Measurements from ENCODE around the gene RABL2B.
"Not testable (repeated sequence)": the region's sequence is repeated elsewhere in the genome, so short reads cannot be mapped to it uniquely, and the experiment has no call there.

Gene RABL2B

GRCh38 chr22:50749302-50750074 is 33.9 kb downstream of the RABL2B start:
- not testable (repeated sequence) for H3K4me1 Mint-ChIP-seq (ENCODE audit: low read depth); H3K4me3 Mint-ChIP-seq; H3K9me3 Mint-ChIP-seq; H3K36me3 Mint-ChIP-seq (ENCODE audit: low read depth); H3K27ac Mint-ChIP-seq; DNase-seq (ENCODE audit: low spot score)
- H3K27me3 Mint-ChIP-seq (ENCODE audit: low read depth): peaks cover 17% of the 10 kb centered on the region

DNA sequence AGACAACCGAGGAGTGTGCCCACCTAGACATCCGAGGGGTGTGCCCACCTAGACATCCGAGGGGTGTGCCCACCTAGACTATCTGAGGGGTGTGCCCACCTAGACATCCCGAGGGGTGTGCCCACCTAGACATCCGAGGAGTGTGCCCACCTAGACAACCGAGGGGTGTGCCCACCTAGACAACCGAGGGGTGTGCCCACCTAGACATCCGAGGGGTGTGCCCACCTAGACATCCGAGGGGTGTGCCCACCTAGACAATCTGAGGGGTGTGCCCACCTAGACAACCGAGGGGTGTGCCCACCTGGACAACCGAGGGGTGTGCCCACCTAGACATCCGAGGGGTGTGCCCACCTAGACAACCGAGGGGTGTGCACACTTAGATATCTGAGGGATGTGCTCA is 34.8 kb downstream of the RABL2B start:
- H3K4me1 Mint-ChIP-seq (ENCODE audit: low read depth); H3K4me3 Mint-ChIP-seq; H3K9me3 Mint-ChIP-seq; DNase-seq (ENCODE audit: low spot score); H3K27ac Mint-ChIP-seq; H3K27me3 Mint-ChIP-seq (ENCODE audit: low read depth); H3K36me3 Mint-ChIP-seq (ENCODE audit: low read depth): not testable (repeated sequence)

GRCh38 chr22:50747521-50747920 is 35.9 kb downstream of the RABL2B start:
- not testable (repeated sequence) for H3K4me3 Mint-ChIP-seq; H3K4me1 Mint-ChIP-seq (ENCODE audit: low read depth); H3K9me3 Mint-ChIP-seq; H3K36me3 Mint-ChIP-seq (ENCODE audit: low read depth); H3K27ac Mint-ChIP-seq; DNase-seq (ENCODE audit: low spot score); H3K27me3 Mint-ChIP-seq (ENCODE audit: low read depth)

GRCh38 chr22:50744424-50744823 is 39.0 kb downstream of the RABL2B start:
- H3K4me3 Mint-ChIP-seq; H3K27ac Mint-ChIP-seq; DNase-seq (ENCODE audit: low spot score); H3K4me1 Mint-ChIP-seq (ENCODE audit: low read depth); H3K27me3 Mint-ChIP-seq (ENCODE audit: low read depth); H3K9me3 Mint-ChIP-seq; H3K36me3 Mint-ChIP-seq (ENCODE audit: low read depth): not testable (repeated sequence)

GRCh38 chr22:50740714-50741113 is 42.7 kb downstream of the RABL2B start:
- H3K4me1 Mint-ChIP-seq (ENCODE audit: low read depth); H3K27me3 Mint-ChIP-seq (ENCODE audit: low read depth); H3K4me3 Mint-ChIP-seq; H3K36me3 Mint-ChIP-seq (ENCODE audit: low read depth); H3K27ac Mint-ChIP-seq; DNase-seq (ENCODE audit: low spot score); H3K9me3 Mint-ChIP-seq: not testable (repeated sequence)

DNA sequence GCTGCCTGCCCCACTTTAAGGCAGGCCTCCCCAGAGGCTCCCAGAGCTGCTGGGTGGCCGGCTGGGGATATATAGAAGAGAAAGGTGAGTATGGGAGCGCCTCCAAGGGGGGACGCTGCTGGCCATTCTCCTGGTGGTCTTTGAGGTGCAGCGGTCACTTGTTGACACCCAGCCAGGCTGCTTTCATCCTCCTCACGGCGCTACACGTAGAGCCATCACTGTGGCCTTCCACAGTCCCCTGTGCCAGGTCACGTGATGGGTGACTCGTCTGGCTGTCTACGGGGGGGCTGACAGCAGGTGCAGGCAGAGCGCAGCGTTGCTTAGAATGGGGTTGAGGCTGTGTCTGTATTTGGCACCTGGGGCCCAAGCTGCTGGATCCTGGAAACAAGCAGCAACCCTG is 43.5 kb downstream of the RABL2B start:
- Mint-ChIP-seq H3K4me1 (ENCODE audit: low read depth) (no peaks in the 10 kb centered on the region), H3K36me3 (ENCODE audit: low read depth) (no peaks in the 10 kb centered on the region), H3K9me3 (no peaks in the 10 kb centered on the region), H3K27ac (no peak overlapping the region), H3K27me3 (ENCODE audit: low read depth) (no peaks in the 10 kb centered on the region), H3K4me3 (no peak overlapping the region)
- DNase-seq (ENCODE audit: low spot score): no peak

GRCh38 chr22:50739279-50739691 is 44.2 kb downstream of the RABL2B start:
- H3K27me3 Mint-ChIP-seq (ENCODE audit: low read depth): no peaks in the 10 kb centered on the region
- DNase-seq (ENCODE audit: low spot score): no peak
- H3K36me3 Mint-ChIP-seq (ENCODE audit: low read depth): no peaks in the 10 kb centered on the region
- H3K4me3 Mint-ChIP-seq: no peak overlapping the region
- H3K27ac Mint-ChIP-seq: no peak overlapping the region
- H3K9me3 Mint-ChIP-seq: no peaks in the 10 kb centered on the region
- H3K4me1 Mint-ChIP-seq (ENCODE audit: low read depth): no peaks in the 10 kb centered on the region

DNA sequence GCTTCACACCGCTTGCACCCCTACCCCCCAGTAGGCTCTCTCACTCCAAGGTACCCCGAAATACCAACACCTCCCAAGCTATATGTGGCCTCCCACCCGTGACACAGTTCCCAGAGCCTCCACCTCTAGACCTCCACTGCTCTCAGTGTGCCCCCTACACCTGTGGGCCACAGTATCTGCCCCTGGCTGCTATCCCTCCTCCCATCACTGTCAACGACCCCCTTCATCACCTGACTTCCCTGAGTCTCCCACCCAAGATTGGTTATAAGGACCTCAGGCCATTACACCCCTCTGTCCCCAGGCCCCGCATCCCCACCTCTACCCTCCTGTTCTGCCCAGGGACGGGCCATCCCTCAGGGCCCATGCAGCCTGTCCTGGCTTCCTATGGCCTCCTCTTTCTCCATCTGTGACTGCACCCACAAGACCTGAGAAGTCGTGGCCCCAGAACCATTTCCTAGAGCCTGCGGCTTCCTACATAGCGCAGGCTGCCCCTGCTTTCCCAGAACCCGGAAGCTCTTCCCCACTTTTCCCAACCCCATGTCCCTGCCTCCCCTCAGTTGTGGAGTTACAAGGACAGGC is 44.7 kb downstream of the RABL2B start:
- Mint-ChIP-seq H3K27ac (no peak overlapping the region), H3K9me3 (no peaks in the 10 kb centered on the region), H3K4me3 (no peak overlapping the region), H3K27me3 (ENCODE audit: low read depth) (no peaks in the 10 kb centered on the region), H3K36me3 (ENCODE audit: low read depth) (no peaks in the 10 kb centered on the region), H3K4me1 (ENCODE audit: low read depth) (no peaks in the 10 kb centered on the region)
- DNase-seq (ENCODE audit: low spot score): no peak

DNA sequence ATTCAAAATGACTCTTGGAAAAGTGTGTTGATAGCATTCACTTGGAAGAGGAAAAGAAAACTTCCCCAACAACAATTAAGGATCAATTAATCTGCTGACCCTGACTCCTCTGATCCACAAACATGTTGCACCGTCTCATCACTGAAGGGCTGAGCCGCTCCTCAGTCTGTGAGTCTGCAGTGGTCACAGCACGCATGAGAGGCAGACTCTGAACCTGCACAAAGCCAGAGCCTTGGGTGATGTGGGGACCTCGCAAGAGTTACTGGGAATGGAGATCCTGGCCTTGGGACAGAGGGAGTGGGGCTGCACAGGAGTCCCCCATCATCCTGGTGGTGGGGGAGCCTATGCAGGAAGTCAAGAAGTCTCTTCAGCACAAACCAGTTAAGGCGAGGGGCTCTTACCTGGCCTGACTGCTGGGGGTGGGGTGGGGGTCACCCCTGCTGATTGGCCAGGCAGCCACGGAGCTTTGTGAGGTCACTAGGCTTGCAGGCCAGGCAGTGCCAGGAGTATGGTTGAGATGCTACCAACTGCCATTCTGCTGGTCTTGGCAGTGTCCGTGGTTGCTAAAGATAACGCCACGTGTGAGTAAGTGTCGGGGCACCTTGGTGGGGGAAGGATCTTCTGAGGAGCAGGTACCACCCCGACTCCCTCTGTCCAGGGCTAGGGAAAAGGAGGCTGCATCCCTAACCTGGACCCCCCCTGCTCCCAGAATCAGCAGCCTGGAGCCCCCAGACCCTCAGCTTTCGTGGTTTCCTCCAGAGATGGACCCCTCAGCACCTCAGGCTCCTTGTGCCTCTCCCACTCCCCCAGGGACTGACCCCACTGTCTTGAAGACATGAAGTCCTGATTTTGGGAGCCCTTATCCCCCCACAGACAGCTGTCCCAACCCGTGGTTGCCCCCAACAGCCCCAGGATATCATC is 45.4 kb downstream of the RABL2B start, which contains the start of gene ACR:
TSS of gene ACR (plus strand) at position 477 of the 921 bp plus-strand sequence. CDS start at position 509, 32 bp downstream.
- no peak within 1 kb of the TSS for H3K27ac Mint-ChIP-seq
- H3K4me1 Mint-ChIP-seq (ENCODE audit: low read depth): no peaks in the 10 kb centered on the region
- no peak for DNase-seq (ENCODE audit: low spot score)
- no peak within 1 kb of the TSS for H3K4me3 Mint-ChIP-seq
- H3K9me3 Mint-ChIP-seq: no peaks in the 10 kb centered on the region
- H3K27me3 Mint-ChIP-seq (ENCODE audit: low read depth): no peaks in the 10 kb centered on the region
- H3K36me3 Mint-ChIP-seq (ENCODE audit: low read depth): no peaks in the 10 kb centered on the region

DNA sequence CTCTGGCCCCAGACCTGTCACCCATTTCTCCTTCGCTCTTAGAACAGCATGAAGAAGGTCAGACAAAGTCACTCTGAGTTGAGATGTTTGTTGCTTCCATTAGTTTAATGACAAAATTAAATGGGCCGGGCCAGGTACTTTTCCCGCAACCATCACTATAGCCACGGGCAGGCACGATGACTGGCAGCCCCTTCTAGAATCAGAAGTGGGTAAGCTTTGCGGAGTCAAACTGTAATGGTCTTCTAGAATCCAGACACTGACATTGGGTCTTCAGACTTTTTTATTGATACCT is 47.8 kb downstream of the RABL2B start:
- no peaks in the 10 kb centered on the region for H3K9me3 Mint-ChIP-seq
- no peak overlapping the region for H3K4me3 Mint-ChIP-seq
- H3K27ac Mint-ChIP-seq: no peak overlapping the region
- no peak for DNase-seq (ENCODE audit: low spot score)
- no peaks in the 10 kb centered on the region for H3K4me1 Mint-ChIP-seq (ENCODE audit: low read depth)
- no peaks in the 10 kb centered on the region for H3K27me3 Mint-ChIP-seq (ENCODE audit: low read depth)
- H3K36me3 Mint-ChIP-seq (ENCODE audit: low read depth): no peaks in the 10 kb centered on the region

GRCh38 chr22:50734986-50735738 is 48.3 kb downstream of the RABL2B start:
- DNase-seq (ENCODE audit: low spot score): no peak
- H3K4me3 Mint-ChIP-seq: no peak overlapping the region
- no peaks in the 10 kb centered on the region for H3K27me3 Mint-ChIP-seq (ENCODE audit: low read depth)
- no peaks in the 10 kb centered on the region for H3K9me3 Mint-ChIP-seq
- no peak overlapping the region for H3K27ac Mint-ChIP-seq
- H3K4me1 Mint-ChIP-seq (ENCODE audit: low read depth): no peaks in the 10 kb centered on the region
- H3K36me3 Mint-ChIP-seq (ENCODE audit: low read depth): no peaks in the 10 kb centered on the region

- Mint-ChIP-seq H3K36me3 (ENCODE audit: low read depth) (no peaks in the 10 kb centered on the region), H3K4me3 (no peak overlapping the region), H3K27ac (no peak overlapping the region), H3K27me3 (ENCODE audit: low read depth) (no peaks in the 10 kb centered on the region), H3K9me3 (no peaks in the 10 kb centered on the region), H3K4me1 (ENCODE audit: low read depth) (no peaks in the 10 kb centered on the region)
- DNase-seq (ENCODE audit: low spot score): no peak
Observed at GRCh38 chr22:50734343-50734771, 49.1 kb downstream of the RABL2B start.

DNA sequence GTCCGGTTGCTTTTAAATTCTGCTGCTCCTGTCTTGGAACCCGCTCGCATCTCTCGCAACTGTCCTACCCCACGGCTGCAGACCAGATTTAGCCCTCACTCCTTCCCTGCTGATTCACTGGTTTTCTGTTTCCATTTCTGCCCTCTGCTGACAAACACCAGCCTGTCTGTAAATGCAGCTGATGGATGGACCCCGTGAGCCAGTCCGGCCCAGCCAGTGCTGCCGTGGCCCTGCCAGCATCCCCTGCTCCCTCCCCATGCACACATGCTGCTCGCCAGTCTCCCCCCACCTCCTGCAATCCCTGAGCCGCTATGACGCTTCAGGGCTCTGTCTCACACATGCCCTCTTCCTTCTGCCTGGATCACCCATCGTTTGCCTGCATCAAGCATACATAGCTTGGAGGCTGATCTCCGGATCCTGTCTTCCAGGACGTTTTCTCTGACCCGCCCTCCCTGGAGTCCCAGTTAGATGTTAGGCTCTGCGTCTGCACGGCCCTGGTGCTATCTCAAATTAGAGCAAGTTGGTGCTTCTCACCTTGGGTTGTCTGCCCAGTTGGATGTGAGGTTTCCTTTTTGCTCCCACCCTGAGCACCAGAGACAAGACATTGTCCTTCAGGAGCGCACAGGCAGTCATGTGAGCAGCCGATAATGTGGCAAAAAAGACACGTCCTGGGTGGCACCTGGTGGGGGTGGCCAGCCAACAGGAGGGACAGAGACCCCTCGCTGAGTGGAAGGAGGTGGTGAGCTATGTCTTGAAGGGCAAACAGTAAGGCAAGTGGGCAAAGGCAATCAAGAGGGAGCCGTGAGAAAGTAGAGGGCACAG is 49.7 kb downstream of the RABL2B start:
- Mint-ChIP-seq H3K27ac (no peak overlapping the region), H3K9me3 (no peaks in the 10 kb centered on the region), H3K36me3 (ENCODE audit: low read depth) (no peaks in the 10 kb centered on the region), H3K27me3 (ENCODE audit: low read depth) (no peaks in the 10 kb centered on the region), H3K4me3 (no peak overlapping the region), H3K4me1 (ENCODE audit: low read depth) (no peaks in the 10 kb centered on the region)
- DNase-seq (ENCODE audit: low spot score): no peak
